EH (cell line): ENCODE measurements around the gene SCFD2.
"Not testable (repeated sequence)": the region's sequence is repeated elsewhere in the genome, so short reads cannot be mapped to it uniquely, and the experiment has no call there.

Experiments
- DNase-seq: peaks from one replicate; pipeline ENCODE4 v3.0.0-alpha.2; 2015; ENCODE audit warnings: low read depth

SCFD2 gene

DNA sequence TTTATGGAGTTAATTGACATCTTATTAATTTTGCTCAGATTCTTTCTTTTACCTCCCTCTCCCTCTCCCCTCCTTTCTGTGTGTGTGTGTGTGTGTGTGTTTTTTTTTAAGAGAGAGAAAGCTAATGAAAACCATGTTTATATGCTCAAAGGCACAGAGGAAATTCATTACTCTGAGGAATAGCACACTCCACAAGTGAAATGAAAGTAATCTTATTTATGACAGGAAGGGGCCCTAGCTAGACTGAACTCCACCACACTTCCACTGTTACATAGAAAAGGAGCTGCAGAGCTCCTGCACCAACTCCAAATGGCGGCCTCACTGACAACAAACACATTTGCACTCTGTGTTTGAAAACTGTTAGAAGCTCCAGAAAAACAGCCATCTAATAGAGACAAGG lies 353.1 kb downstream of the SCFD2 start:
- DNase-seq: peak; percentile 65

DNA sequence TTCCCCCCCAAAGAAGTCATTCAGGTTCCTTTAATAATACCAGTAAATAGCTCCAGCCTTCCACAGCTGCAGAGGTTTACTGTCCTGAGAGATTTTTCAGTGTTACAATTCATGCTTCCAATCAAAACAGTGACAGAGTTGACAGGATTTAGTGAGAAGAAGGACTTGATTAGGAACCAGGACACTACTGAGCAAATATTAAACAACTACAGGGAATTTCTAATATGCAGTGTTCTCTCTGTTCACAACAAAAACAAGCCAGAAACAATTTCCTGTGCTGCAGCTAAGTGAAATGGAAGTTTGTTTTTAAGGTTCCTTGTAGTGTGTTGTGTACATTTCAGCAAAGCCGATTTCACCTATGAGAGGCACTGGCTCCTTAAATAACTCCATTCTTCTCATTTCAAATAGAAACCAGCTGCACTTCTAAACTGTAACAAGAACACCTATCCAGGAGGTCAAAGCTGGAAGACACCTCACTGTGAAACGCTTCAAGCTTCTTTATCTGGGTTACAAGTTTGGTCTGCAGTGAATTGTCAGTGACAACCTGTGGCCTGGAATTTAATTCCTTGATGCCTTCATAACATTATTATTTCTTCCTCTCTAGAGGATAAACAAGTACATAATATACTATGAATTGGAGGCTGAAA lies 354.5 kb downstream of the SCFD2 start:
- no peak for DNase-seq

DNA sequence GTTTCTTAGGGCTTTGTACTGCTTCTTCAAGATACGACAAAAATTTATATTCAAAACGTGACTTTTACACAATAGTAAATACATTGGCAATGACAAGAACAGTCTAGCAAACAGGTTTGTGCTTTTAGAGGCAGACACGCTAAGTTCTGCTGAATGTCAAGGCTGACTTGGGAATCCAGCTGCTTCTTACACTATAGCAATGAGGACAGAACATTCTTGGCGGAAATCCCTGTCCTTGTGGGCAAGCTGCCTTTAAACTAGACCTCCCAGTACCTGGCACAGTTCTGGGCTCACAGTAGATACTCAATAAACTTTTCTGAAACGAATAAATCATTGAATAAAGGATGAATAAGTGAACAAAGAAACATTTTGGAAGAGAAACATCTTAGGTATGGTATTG lies 355.5 kb downstream of the SCFD2 start:
- DNase-seq: peak; percentile 49

- DNase-seq: no peak
Measured at GRCh38 chr4:53009824-53010223, 356.0 kb downstream of the SCFD2 start.

DNA sequence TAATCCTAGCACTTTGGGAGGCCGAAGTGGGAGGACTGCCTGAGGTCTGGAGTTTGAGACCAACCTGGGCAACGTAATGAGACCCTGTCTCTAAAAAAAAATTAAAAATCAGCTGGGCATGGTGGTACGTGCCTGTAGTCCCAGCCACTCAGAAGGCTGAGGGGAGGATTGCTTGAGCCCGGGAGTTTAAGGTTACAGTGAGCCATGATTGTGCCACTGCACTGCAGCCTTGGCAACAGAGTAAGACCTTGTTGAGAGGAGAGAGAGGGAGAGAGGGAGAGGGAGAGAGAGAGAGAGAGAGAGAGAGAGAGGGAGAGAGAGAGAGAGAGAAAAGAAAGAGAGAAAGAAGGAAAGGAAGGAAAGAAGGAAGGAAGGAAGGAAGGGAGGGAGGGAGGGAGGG lies 358.8 kb downstream of the SCFD2 start:
- no peak for DNase-seq

DNA sequence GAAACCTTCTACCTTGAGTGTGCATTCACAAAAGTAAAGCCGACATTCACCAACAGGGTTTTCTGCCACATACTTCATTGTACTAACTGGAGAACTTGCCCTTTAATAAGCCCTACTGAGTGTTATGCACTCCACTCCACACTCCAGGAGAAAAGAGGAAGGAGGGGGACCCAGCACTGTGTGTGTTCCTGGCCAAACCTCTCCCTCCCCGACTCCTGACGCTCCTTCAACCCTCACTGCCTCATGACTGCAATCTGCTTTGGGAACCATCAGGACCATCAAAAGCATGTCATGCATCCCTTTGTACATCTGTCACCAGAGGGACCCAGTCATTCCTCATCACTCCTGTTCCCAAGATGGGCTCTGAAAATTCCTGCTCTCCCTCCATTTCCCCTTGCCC lies 360.1 kb downstream of the SCFD2 start:
- no peak for DNase-seq

- DNase-seq: no peak
Measured at GRCh38 chr4:53005149-53005546, 360.7 kb downstream of the SCFD2 start.

- no peak for DNase-seq
Measured at GRCh38 chr4:53004497-53005148, 361.2 kb downstream of the SCFD2 start.

GRCh38 chr4:53003959-53004358 lies 361.9 kb downstream of the SCFD2 start:
- peak; percentile 39 for DNase-seq

DNA sequence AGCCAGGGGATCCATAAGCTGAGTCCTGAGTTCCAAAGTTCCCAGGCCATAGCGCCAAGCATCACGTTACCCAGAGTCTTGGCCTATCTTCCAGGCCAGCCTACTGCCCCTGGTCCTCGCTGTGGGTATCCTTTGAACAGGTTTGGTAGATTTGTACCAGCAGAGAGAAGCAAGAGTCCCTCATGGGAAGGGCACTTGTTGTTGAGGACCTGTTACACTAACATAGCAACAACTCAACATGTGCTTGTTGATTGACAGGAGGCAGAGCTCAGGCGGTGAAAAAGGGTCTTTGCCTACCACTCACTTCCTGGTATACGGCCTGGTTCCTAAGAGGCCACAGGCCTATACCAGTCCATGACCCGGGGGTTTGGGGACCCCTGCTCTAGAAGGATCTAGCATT lies 365.3 kb downstream of the SCFD2 start:
- no peak for DNase-seq

DNA sequence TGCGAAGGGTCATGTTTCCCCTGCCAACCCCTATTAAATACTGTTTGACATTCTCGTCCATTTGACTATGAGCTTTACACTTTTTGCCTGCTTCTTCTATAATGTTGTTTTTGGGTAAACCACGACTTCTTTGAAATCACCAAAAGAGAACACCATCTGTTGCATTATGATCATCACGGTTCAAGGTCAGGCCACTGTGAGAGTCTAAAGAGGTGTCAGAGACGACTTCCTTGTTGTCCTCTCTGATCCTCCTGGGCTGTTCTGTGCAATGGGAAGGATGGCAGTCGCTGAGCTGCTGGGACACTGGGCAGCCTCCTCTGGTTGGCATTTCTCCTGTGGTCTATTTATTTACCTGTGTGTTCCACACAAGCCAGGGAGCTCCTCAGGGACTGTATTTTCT lies 366.2 kb downstream of the SCFD2 start:
- no peak for DNase-seq

GRCh38 chr4:52998413-52998812 lies 367.4 kb downstream of the SCFD2 start:
- DNase-seq: no peak

- no peak for DNase-seq
Measured at GRCh38 chr4:52997132-52997416, 368.8 kb downstream of the SCFD2 start.

GRCh38 chr4:52996261-52997131 lies 369.4 kb downstream of the SCFD2 start:
- DNase-seq: peak; percentile 75

- peak; percentile 33 for DNase-seq
Measured at GRCh38 chr4:52995360-52996030, 370.4 kb downstream of the SCFD2 start.

GRCh38 chr4:52994567-52994966 lies 371.3 kb downstream of the SCFD2 start:
- no peak for DNase-seq

DNA sequence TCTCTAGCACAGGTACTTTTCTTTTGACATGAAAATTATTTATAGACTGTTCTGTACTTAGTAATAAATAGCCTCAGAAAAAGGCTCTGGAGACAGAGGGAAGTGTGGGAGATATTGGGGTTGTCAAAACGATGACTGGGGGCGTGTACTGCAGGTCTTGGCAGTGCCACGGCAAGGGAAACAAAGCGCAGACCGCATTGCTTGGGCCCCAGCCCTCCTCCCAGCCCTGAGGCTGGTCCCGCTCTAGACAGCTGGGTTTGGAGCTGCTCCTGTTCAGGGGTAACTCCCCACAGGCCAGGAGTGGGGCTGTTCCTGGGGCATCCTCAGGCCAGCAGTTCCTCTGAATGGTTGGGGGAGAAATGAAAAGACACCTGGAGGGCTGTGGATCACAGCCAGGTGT lies 372.1 kb downstream of the SCFD2 start:
- no peak for DNase-seq

- not testable (repeated sequence) for DNase-seq
Measured at GRCh38 chr4:52992551-52992950, 373.3 kb downstream of the SCFD2 start.

GRCh38 chr4:52991472-52991871 lies 374.4 kb downstream of the SCFD2 start:
- DNase-seq: no peak

- DNase-seq: no peak
Measured at GRCh38 chr4:52990706-52991105, 375.2 kb downstream of the SCFD2 start.

DNA sequence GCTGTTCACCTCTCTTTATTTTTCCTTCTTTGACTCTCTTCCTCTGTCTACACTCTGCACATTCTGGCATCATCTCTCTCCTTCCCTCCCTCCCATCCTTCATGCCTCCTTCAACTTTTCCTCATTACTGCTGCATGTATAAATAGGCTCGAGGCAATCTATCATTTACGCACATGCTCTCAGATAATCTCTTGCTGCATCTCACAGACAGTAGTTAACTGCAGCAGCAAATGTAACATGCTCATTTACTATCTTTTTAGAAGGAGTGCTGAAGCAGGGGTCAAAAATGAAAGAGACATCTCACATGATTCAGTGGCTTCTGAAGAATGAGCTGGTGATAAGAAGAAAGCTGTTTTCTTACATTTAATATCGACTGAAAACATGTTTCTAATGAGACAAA lies 376.0 kb downstream of the SCFD2 start:
- DNase-seq: no peak

DNA sequence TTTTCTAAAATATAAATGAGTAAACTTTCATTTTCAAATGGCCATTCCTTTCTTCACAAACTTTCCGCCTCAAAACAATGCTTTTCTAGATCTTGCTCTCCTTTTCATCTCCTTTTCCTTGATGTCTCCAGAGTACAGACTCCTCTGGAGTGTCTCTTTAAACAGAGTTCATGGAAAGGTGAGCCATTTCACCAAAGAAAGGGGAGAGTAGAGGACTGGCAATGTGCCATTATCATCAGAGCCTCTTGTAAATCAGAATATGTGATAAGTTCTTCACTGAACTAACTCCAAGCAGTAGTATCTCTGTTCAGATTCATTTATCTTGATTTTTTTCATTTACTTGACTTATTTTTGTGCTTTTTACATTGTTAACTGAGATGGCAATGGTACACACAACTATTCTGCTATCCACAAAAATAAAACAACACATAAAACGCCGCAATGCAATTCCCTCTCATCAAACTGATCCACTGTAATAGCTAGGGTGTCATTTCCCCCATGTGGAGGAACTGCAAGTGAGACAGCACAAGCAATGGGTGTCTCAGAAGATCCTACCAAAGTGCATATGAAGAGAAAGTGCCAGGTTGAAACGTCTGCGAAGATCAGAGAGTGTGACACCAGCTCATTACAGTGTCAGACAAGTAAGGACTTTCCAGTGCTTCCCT lies 378.3 kb downstream of the SCFD2 start:
- DNase-seq: no peak
